Subcutaneous adipose tissue (tissue), 4 donors: ENCODE data around the gene RFC1. TPM values are rescaled to one million over a fixed set of nuclear protein-coding genes. Genes with fewer than 3 reads are reported as not detected.

ENCODE experiments used
- CTCF ChIP-seq: fragments of 450-650 bp; IDR thresholded peaks from one replicate; pipeline ENCODE4 v1.5.1; 2016; ENCODE audit warnings: low read depth, mild to moderate bottlenecking, control low read depth, antibody characterized with exemption, moderate library complexity
- total RNA-seq, 4 donors: library from RNA; depleted of rRNA; stranded (reverse); fragments of >200 nt; gene quantifications; one replicate each; pipeline ENCODE4 v1.1.0, GENCODE V29; 2016

RFC1 gene
- total RNA-seq = 10 to 100 TPM; 29.9 to 42.3 (median 39.0) TPM

- TF ChIP-seq CTCF = no peak
Measured at GRCh38 chr4:39365830-39366771, at the start of gene RFC1. Gene RFC1, minus strand, starts transcription at chr4:39366362. Its CDS starts 121 bp downstream, at chr4:39366241.

GRCh38 chr4:39415678-39416283 is 49.6 kb upstream of the RFC1 start:
- TF ChIP-seq CTCF = no peak

GRCh38 chr4:39410415-39410814 is 44.3 kb upstream of the RFC1 start:
- no peak for TF ChIP-seq CTCF

- TF ChIP-seq CTCF = no peak
Measured at GRCh38 chr4:39407584-39407885, 41.4 kb upstream of the RFC1 start.

GRCh38 chr4:39406763-39407583 is 40.8 kb upstream of the RFC1 start, which contains the start of gene KLB:
Gene KLB, plus strand, starts transcription at chr4:39406930. Its CDS starts 20 bp downstream, at chr4:39406950.
- TF ChIP-seq CTCF = no peak

GRCh38 chr4:39394706-39395105 is 28.5 kb upstream of the RFC1 start:
- no peak for TF ChIP-seq CTCF

GRCh38 chr4:39390603-39391002 is 24.4 kb upstream of the RFC1 start:
- TF ChIP-seq CTCF = no peak
